Psoas muscle (tissue), 8 donors: ENCODE data around the gene PSMB7. TPM values are rescaled to one million over a fixed set of nuclear protein-coding genes. Genes with fewer than 3 reads are reported as not detected.

Experiments
- ATAC-seq, 4 donors: fragments of 200-7000 bp; cut with Tn5 transposase; one replicate each; pipeline ENCODE4 v1.9.1; 2020; ENCODE audit warnings: moderate library complexity in 3 of 4, mild to moderate bottlenecking in 2 of 4
- DNase-seq, 2 donors: peaks; one replicate each; pipeline ENCODE4 v3.0.0-alpha.2; 2020
- H3K27ac ChIP-seq: fragments of 200-600 bp; one replicate; pipeline ENCODE4 v1.8.0; 2022
- H3K27me3 ChIP-seq, 3 donors: fragments of 200-600 bp in 1 of 3; one replicate each; pipeline versions ENCODE4 v1.6.1 to v1.8.0; 2013 to 2022; ENCODE audit warnings: low read length in 2 of 3, mild to moderate bottlenecking in 2 of 3, moderate library complexity in 1 of 3; ENCODE audit not compliant: insufficient read depth in 3 of 3
- H3K36me3 ChIP-seq, 2 donors: fragments of 200-600 bp in 1 of 2; one replicate each; pipeline versions ENCODE4 v1.6.1 to v1.8.0; 2013 to 2022; ENCODE audit warnings: low read depth in 1 of 2, mild to moderate bottlenecking in 1 of 2, moderate library complexity in 1 of 2; ENCODE audit not compliant: insufficient read depth in 1 of 2
- H3K4me1 ChIP-seq: fragments of 200-600 bp; one replicate; pipeline ENCODE4 v1.8.0; 2022
- H3K4me3 ChIP-seq: fragments of 200-600 bp; one replicate; pipeline ENCODE4 v1.8.0; 2022; ENCODE audit warnings: mild to moderate bottlenecking
- H3K9me3 ChIP-seq: fragments of 200-600 bp; one replicate; pipeline ENCODE4 v1.8.0; 2022
- WGBS, 3 donors: extraction: QIAGEN DNeasy Blood & Tissue Kit; methylation state at CpG; one replicate each; pipeline versions ENCODE4 v1.1.6 to v1.1.7; 2013; 5-methylcytosine and 5-hydroxymethylcytosine counted together
- intact Hi-C, 2 donors: fragments of 100-400 bp; cut with DNase I; formaldehyde crosslinking; loops; one replicate each; pipeline versions ENCODE4 v1.11.0 to v1.14.2; 2022
- polyA plus RNA-seq, 3 donors: library from polyadenylated mRNA; stranded (reverse); fragments of 200-250 nt; gene quantifications; one replicate each; pipeline ENCODE4 v1.2.3, GENCODE V29; 2013
- total RNA-seq, 4 donors: library from RNA; stranded (reverse); fragmentation: NEBNext Ultra II Directional in 2 of 4; extraction: Animal tissue kit (Norgen Biotek cat#: 25700) in 2 of 4; gene quantifications; one replicate each; pipeline versions ENCODE4 v1.2.1 to v1.2.4, GENCODE V29; 2021 to 2023
- TF ChIP-seq, protein P1 (sequence below): fragments of 200-600 bp; IDR thresholded peaks from one replicate; pipeline ENCODE4 v1.8.0; 2022; ENCODE audit warnings: antibody characterized with exemption
- donor health status: healthy with polysubstance abuse.
- donor health status: DM: no; HTN: no; CAD: no; lungs with moderate emphysema.
- donor health status: Bipolar disorder and iron deficiency.
- donor health status: healthy.
- donor health status: DM: yes; HTN: yes; CAD: no.
- donor health status: DM: no; HTN: no; CAD: no.
- donor health status: DM: no; HTN: no; CAD: no.
- donor health status: DM: yes; HTN: yes; CAD: no.

Gene PSMB7
- total and polyA plus RNA-seq, 7 donors, result 144 to 421 (median 189) TPM

DNA sequence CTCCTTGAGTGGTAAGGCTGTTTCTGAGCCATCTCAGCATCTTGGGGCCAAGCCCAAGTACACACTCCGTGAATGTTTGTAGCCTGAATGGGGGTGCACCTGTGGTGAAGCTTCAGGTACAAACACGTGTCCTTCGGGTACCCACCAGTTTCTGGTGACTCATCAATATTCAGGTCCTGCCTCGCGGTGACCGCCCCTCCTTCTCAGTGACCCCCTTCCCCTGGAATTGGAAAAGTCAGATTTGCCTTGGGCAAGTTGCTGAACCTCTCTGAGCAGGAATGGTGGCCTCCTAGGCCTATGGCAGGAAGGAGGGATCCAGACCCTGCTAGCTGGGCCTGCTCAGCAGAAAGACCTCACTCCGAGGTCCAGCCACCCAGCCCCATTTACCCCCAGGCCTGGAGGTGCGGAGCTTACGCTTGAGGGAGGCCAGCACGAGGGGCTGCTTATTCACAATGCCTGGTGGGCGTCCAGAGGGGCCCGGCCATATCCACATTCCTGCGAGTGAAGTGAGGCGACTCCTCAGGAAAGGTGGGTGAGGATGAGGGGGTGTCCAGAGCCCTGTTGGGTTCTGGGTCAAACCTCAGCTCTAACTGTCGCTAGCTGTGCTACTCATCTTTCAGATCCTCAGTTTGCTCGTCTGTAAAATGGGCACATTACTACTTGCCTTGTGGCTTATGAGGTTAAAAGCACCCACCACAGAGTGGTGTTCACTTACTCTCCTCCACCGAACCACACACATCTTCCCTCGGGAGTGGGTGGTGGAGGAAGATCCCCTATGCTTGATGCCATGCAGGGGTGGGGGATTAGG is 42.0 kb upstream of the PSMB7 start:
- DNase-seq (no peak), ATAC-seq (no peak)
- H3K27me3 ChIP-seq, result peaks cover 0 to 21% (median 9%) of the 10 kb centered on the region in 3 donors
- no peak overlapping the region for H3K4me3 ChIP-seq
- 85 to 89% (median 86%) methylated on average over 18 of the region's 18 CpGs for WGBS, 3 donors
- TF ChIP-seq, protein P1, sequence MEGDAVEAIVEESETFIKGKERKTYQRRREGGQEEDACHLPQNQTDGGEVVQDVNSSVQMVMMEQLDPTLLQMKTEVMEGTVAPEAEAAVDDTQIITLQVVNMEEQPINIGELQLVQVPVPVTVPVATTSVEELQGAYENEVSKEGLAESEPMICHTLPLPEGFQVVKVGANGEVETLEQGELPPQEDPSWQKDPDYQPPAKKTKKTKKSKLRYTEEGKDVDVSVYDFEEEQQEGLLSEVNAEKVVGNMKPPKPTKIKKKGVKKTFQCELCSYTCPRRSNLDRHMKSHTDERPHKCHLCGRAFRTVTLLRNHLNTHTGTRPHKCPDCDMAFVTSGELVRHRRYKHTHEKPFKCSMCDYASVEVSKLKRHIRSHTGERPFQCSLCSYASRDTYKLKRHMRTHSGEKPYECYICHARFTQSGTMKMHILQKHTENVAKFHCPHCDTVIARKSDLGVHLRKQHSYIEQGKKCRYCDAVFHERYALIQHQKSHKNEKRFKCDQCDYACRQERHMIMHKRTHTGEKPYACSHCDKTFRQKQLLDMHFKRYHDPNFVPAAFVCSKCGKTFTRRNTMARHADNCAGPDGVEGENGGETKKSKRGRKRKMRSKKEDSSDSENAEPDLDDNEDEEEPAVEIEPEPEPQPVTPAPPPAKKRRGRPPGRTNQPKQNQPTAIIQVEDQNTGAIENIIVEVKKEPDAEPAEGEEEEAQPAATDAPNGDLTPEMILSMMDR, result no peak
- H3K4me1 ChIP-seq, result no peaks in the 10 kb centered on the region
- no peak overlapping the region for H3K27ac ChIP-seq
- H3K36me3 ChIP-seq, result no peaks in the 10 kb centered on the region
- intact Hi-C loops, result no loop called here
- H3K9me3 ChIP-seq, result no peaks in the 10 kb centered on the region

GRCh38 chr9:124456341-124457078 is 41.3 kb upstream of the PSMB7 start:
- no peak for ATAC-seq
- TF ChIP-seq, protein P1, result no peak
- Histone ChIP-seq H3K4me3 (no peak overlapping the region), H3K9me3 (no peaks in the 10 kb centered on the region), H3K4me1 (no peaks in the 10 kb centered on the region), H3K36me3 (no peaks in the 10 kb centered on the region), H3K27me3 (peaks cover 0 to 29% (median 11%) of the 10 kb centered on the region in 3 donors), H3K27ac (no peak overlapping the region)
- intact Hi-C loops, result no loop called here
- no peak for DNase-seq
- WGBS, 3 donors, result 69 to 75% (median 72%) methylated on average over 15 of the region's 15 CpGs

GRCh38 chr9:124455820-124456219 is 40.6 kb upstream of the PSMB7 start:
- Histone ChIP-seq H3K9me3 (no peaks in the 10 kb centered on the region), H3K36me3 (no peaks in the 10 kb centered on the region), H3K4me1 (no peaks in the 10 kb centered on the region), H3K27ac (no peak overlapping the region), H3K4me3 (no peak overlapping the region), H3K27me3 (peaks cover 0 to 35% (median 16%) of the 10 kb centered on the region in 3 donors)
- ATAC-seq, result no peak
- intact Hi-C loops, result no loop called here
- WGBS, 3 donors, result 72 to 83% (median 79%) methylated on average over 7 of the region's 7 CpGs
- no peak for DNase-seq
- TF ChIP-seq, protein P1, result no peak

DNA sequence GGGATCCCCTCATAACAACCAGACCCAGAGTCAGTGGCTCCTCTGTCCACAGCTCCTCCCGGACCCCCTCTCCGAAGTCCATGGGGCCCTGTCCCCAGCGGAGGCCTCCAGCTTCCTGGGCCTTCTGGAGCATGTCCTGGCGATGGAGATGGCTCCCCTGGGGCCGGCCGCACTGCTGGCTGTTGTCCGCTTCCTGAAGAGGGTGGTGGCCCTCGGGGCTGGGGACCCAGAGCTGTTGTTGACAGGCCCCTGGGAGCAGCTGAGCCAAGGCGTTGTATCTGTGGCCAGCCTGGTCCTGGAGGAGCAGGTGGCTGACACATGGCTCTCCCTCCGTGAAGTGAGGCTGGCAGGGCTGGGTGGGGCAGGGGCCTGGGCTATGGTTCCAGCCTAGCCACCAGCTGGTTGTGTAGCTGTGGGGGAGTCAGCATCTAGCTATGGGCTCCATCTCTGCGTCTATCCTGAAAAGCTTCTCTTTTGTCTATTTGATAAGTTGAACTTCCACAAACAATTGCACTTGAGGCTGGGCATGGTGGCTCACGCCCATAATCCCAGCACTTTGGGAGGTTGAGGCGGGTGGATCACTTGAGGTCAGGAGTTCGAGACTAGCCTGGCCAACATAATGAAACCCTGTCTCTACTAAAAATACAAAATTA is 39.7 kb upstream of the PSMB7 start:
- H3K36me3 ChIP-seq, result no peaks in the 10 kb centered on the region
- TF ChIP-seq, protein P1, result no peak
- H3K4me3 ChIP-seq, result no peak overlapping the region
- 75 to 79% (median 76%) methylated on average over 14 of the region's 14 CpGs for WGBS, 3 donors
- H3K27ac ChIP-seq, result no peak overlapping the region
- ATAC-seq (no peak), DNase-seq (no peak)
- H3K4me1 ChIP-seq, result no peaks in the 10 kb centered on the region
- no peaks in the 10 kb centered on the region for H3K9me3 ChIP-seq
- intact Hi-C loops, result no loop called here
- H3K27me3 ChIP-seq, result peaks cover 0 to 44% (median 20%) of the 10 kb centered on the region in 3 donors
